Common myeloid progenitor, CD34-positive (primary cell): Measurements from ENCODE around the gene KRTAP5-2.

ENCODE experiments used
- CTCF ChIA-PET: fragments of 350-600 bp; sonication (Branson Sonifier 250); formaldehyde crosslinking; loops from one replicate; lab custom pipeline; 2021; ENCODE audit warnings: antibody characterized with exemption; lab: Charles Lee
- POLR2A ChIA-PET: fragments of 350-600 bp; sonication (Branson Sonifier 250); formaldehyde crosslinking; loops from one replicate; lab custom pipeline; 2021; ENCODE audit warnings: antibody characterized with exemption; lab: Charles Lee
- DNase-seq, 3 donors: peaks; one replicate each; pipeline versions ENCODE4 v3.0.0 to v3.0.0-alpha.2; 2013
- H3K27ac ChIP-seq, 2 experiments: 1 replicate in 1 of 2; 2 replicates in 1 of 2; pipeline ENCODE4 v1.7.0; 2013; ENCODE audit warnings: inconsistent platforms in 2 of 2, low read length in 2 of 2, mild to moderate bottlenecking in 2 of 2, low read depth in 1 of 2, moderate library complexity in 1 of 2; ENCODE audit not compliant: severe bottlenecking in 2 of 2, insufficient read depth in 1 of 2, poor library complexity in 1 of 2
- H3K27me3 ChIP-seq, 5 experiments: replicated peaks in 2 of 5; 1 replicate in 3 of 5; 2 replicates in 2 of 5; pipeline versions ENCODE4 v1.6.1 to v1.7.0; 2013; ENCODE audit warnings: low read length in 4 of 5, mild to moderate bottlenecking in 2 of 5, moderate library complexity in 2 of 5, inconsistent platforms in 1 of 5; ENCODE audit not compliant: insufficient read depth in 5 of 5, control insufficient read depth in 4 of 5
- H3K36me3 ChIP-seq, 4 experiments: 1 replicate in 2 of 4; 2 replicates in 2 of 4; pipeline versions ENCODE4 v1.6.1 to v1.7.0; 2013; ENCODE audit warnings: low read length in 3 of 4, control low read depth in 1 of 4, mild to moderate bottlenecking in 1 of 4; ENCODE audit not compliant: control insufficient read depth in 4 of 4, insufficient read depth in 4 of 4
- H3K4me1 ChIP-seq, 4 experiments: 1 replicate in 3 of 4; 2 replicates in 1 of 4; pipeline versions ENCODE4 v1.6.1 to v1.7.1; 2013; ENCODE audit warnings: low read length in 3 of 4, mild to moderate bottlenecking in 3 of 4, control low read depth in 1 of 4, inconsistent platforms in 1 of 4, moderate library complexity in 1 of 4; ENCODE audit not compliant: control insufficient read depth in 4 of 4, insufficient read depth in 4 of 4; ENCODE audit errors: control extremely low read depth in 1 of 4
- H3K4me3 ChIP-seq, 7 experiments: 1 replicate in 4 of 7; 2 replicates in 3 of 7; pipeline versions ENCODE4 v1.5.1 to v1.7.0; 2013; ENCODE audit warnings: mild to moderate bottlenecking in 7 of 7, low read length in 6 of 7, moderate library complexity in 6 of 7, inconsistent platforms in 2 of 7, low read depth in 2 of 7, control low read depth in 1 of 7; ENCODE audit not compliant: insufficient read depth in 4 of 7, control insufficient read depth in 1 of 7; ENCODE audit errors: extremely low read depth in 1 of 7
- H3K9me3 ChIP-seq, 5 experiments: 1 replicate in 4 of 5; 2 replicates in 1 of 5; pipeline versions ENCODE4 v1.6.1 to v1.7.1; 2013; ENCODE audit warnings: low read length in 4 of 5, mild to moderate bottlenecking in 2 of 5, inconsistent platforms in 1 of 5, low read depth in 1 of 5, moderate library complexity in 1 of 5; ENCODE audit not compliant: control insufficient read depth in 4 of 5, insufficient read depth in 2 of 5; ENCODE audit errors: control extremely low read depth in 1 of 5
- WGBS: methylation state at CpG from one replicate; pipeline ENCODE4 v1.1.5; 2013; ENCODE audit not compliant: insufficient coverage; 5-methylcytosine and 5-hydroxymethylcytosine counted together

KRTAP5-2 gene

DNA sequence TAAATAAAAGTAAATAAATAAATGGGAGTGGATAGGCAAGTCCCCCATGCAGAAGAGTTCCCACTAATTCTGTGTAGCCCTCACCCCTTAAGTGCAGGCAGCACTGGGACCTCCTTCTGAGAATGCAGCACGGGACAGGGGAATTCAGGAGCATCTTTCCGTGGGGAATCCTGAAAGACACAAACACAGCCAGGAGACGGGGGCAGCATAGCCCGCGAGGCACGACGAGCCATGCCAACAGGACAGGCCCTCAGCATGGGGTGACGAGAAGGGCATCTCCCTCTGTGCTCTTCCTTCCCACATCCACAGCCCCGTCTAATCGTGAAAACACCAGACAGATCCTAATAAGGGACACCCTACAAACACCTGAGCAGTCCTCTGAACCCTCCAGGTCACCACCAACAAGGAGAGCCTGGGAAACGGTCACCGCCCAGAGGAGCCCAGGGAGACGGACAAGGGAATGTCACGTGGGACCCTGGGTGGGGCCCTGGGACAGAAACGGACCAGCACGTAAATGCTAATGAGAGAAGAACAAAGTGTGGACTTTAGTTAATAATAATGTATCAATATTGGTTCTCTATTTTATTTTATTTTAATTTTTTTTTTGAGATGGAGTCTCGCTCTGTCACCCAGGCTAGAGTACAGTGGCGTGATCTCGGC, 38.3 kb upstream of the KRTAP5-2 start:
- Histone ChIP-seq H3K27me3 (peaks cover 0 to 33% (median 14%) of the 10 kb centered on the region in 5 experiments), H3K4me3 (no peak overlapping the region), H3K9me3 (no peaks in the 10 kb centered on the region), H3K4me1 (peaks cover 0 to 3% (median 0%) of the 10 kb centered on the region in 4 experiments), H3K27ac (no peak overlapping the region), H3K36me3 (no peaks in the 10 kb centered on the region)
- POLR2A ChIA-PET: no interaction called here
- CTCF ChIA-PET: interaction anchor here (5.0 kb wide), 1 partner anchor 197 kb away, joined by 25 read pairs; the partner anchor contains the start of gene SYT8
- no peak for DNase-seq
- 96% methylated on average over 12 of the region's 19 CpGs for WGBS

GRCh38 chr11:1633864-1634263, 35.8 kb upstream of the KRTAP5-2 start:
- POLR2A ChIA-PET: interaction anchor here (0.6 kb wide), 1 partner anchor 10 kb away, joined by 3 read pairs; no protein-coding TSS in a partner anchor
- H3K27me3 ChIP-seq: peaks cover 0 to 34% (median 13%) of the 10 kb centered on the region in 5 experiments
- no peaks in the 10 kb centered on the region for H3K9me3 ChIP-seq
- H3K4me3 ChIP-seq: no peak overlapping the region
- no peak for DNase-seq
- H3K36me3 ChIP-seq: no peaks in the 10 kb centered on the region
- no peak overlapping the region for H3K27ac ChIP-seq
- peaks cover 0 to 6% (median 3%) of the 10 kb centered on the region in 4 experiments for H3K4me1 ChIP-seq
- CTCF ChIA-PET: no interaction called here
- whole genome bisulfite sequencing: 94% methylated on average over 10 of the region's 10 CpGs

DNA sequence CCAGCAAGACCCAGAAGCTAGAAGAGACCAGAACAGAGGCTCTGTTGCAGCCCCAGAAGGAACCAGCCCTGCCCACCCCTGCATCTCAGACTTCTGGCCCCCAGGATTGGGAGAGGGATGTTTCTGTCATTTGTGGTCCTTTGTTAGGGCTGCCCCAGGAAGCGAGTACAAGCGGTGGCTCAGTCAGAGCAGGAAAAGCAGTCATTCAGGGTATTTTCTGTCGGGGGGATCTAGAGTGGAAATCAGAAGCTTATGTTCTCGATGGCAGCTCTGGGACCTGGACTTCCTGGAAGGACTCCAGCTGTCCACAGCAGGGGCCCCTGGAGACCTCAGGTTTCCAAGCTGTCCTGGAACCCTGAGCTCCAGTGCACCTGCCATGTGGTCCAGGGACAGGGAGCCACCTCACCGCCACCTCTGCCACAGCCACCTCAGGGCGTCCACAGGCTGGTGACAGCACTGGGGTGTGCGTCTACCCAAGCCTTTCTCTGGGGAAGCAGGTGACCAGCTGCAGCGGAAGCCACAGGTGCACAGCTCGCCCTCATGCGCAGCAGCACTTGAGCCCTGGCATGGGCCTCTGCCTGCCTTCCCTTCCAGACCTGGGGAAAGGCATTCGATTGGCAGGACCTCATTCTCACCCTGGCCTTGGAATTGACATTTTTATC, 34.1 kb upstream of the KRTAP5-2 start:
- H3K27ac ChIP-seq: no peak overlapping the region
- peaks cover 0 to 9% (median 5%) of the 10 kb centered on the region in 4 experiments for H3K4me1 ChIP-seq
- no peak overlapping the region for H3K4me3 ChIP-seq
- ChIA-PET CTCF (interaction anchor here (0.5 to 2.7 kb wide), 6 partner anchors 8 to 85 kb away, joined by 3 to 22 read pairs (median 4); no protein-coding TSS in a partner anchor), POLR2A (no interaction called here)
- 78% methylated on average over 11 of the region's 11 CpGs for WGBS
- no peaks in the 10 kb centered on the region for H3K36me3 ChIP-seq
- H3K9me3 ChIP-seq: no peaks in the 10 kb centered on the region
- peaks cover 0 to 47% (median 23%) of the 10 kb centered on the region in 5 experiments for H3K27me3 ChIP-seq
- no peak for DNase-seq

DNA sequence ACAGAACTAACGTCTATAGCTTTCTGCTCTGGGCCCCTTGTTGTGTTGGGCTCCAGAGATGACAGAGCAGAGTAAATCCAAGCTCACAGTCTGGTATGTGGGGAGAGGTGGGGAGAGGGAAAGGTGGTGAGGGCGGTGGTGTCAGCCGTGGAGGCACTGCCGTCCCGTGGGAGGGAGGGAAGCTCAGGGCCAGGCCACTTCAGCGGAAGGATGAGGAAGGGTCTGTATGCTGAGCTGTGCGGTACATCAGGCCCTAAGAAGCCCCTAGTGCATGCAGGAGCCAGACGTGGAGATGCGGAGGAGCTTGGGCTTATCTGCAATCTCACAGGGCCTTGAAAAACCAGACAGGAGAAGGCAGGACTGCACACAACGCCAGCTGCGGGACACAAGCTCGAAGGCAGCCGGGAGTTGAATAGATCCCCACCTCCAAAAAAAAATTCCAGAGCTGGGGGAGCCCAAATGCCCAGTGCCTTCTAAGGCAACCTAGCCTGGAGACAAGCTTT, 33.0 kb upstream of the KRTAP5-2 start:
- CTCF ChIA-PET: interaction anchor here (0.6 to 2.7 kb wide), 8 partner anchors 9 to 84 kb away, joined by 3 to 22 read pairs (median 3); partner anchors contain the start of gene KRTAP5-2
- WGBS: 91% methylated on average over 13 of the region's 13 CpGs

DNA sequence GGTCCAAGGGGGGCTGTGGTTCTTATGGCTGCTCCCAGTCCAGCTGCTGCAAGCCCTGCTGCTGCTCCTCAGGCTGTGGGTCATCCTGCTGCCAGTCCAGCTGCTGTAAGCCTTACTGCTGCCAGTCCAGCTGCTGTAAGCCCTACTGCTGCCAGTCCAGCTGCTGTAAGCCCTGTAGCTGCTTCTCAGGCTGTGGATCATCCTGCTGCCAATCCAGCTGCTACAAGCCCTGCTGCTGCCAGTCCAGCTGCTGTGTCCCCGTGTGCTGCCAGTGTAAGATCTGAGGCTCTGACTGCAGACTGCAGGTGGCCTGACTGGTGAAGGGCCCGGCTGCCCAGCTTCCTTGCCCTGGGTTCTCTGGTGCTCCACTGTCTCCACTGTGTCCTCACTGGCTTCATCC, 32.2 kb upstream of the KRTAP5-2 start:
- CTCF ChIA-PET: interaction anchor here (0.9 to 2.7 kb wide), 5 partner anchors 10 to 35 kb away, joined by 3 to 22 read pairs (median 3); no protein-coding TSS in a partner anchor
- no peaks in the 10 kb centered on the region for H3K9me3 ChIP-seq
- H3K27ac ChIP-seq: no peak overlapping the region
- WGBS: 96% methylated on average over 2 of the region's 2 CpGs
- no peak for DNase-seq
- POLR2A ChIA-PET: no interaction called here
- H3K36me3 ChIP-seq: no peaks in the 10 kb centered on the region
- H3K4me3 ChIP-seq: no peak overlapping the region
- H3K4me1 ChIP-seq: peaks cover 0 to 9% (median 5%) of the 10 kb centered on the region in 4 experiments
- H3K27me3 ChIP-seq: peaks cover 0 to 58% (median 25%) of the 10 kb centered on the region in 5 experiments

More for the DNA sequence above, 33.0 kb upstream of the KRTAP5-2 start:
- Histone ChIP-seq H3K36me3 (no peaks in the 10 kb centered on the region), H3K27me3 (peaks cover 0 to 52% (median 24%) of the 10 kb centered on the region in 5 experiments), H3K4me1 (peaks cover 0 to 9% (median 5%) of the 10 kb centered on the region in 4 experiments), H3K4me3 (no peak overlapping the region), H3K9me3 (no peaks in the 10 kb centered on the region), H3K27ac (no peak overlapping the region)
- POLR2A ChIA-PET: no interaction called here
- DNase-seq: no peak

DNA sequence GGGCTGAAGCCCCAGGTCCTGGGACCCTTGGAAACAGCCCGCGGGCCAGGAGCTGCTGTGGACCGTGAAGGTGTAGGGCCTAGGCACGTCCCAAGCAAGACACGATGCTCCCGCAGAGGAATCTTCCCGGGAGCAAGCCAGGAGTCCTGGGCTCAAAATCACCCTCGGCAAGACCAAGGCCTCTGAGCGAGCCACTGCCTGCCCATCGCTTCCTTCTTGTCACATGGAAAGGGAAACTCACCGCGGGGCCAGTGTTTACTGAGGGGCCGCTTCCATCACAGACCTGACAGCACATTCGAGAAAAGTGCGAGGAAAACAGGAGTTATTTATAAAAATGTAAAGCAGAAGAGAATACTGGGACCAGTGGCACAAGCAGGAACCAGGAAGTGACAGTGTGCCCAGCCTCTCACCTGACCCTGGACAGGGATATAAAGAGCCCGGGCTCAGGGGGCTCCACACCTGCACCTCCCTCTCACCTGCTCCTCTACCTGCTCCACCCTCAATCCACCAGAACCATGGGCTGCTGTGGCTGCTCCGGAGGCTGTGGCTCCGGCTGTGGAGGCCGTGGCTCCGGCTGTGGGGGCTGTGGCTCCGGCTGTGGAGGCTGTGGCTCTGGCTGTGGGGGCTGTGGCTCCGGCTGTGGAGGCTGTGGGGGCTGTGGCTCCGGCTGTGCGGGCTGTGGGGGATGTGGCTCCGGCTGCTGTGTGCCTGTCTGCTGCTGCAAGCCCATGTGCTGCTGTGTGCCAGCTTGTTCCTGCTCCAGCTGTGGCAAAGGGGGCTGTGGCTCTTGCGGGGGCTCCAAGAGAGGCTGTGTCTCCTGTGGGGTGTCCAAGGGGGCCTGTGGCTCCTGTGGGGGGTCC, 31.5 kb upstream of the KRTAP5-2 start, which contains the start of gene KRTAP5-5:
KRTAP5-5 (plus strand) TSS at position 450 of the 860 bp plus-strand sequence; CDS start at position 516, 66 bp downstream.
- Histone ChIP-seq H3K9me3 (no peaks in the 10 kb centered on the region), H3K27me3 (peaks cover 0 to 60% (median 26%) of the 10 kb centered on the region in 5 experiments), H3K4me1 (peaks cover 0 to 9% (median 5%) of the 10 kb centered on the region in 4 experiments), H3K4me3 (no peak within 1 kb of the TSS), H3K36me3 (no peaks in the 10 kb centered on the region), H3K27ac (no peak within 1 kb of the TSS)
- ChIA-PET POLR2A (no interaction called here), CTCF (interaction anchor here (0.7 to 1.7 kb wide), 5 partner anchors 10 to 179 kb away, joined by 3 to 4 read pairs (median 3); no protein-coding TSS in a partner anchor)
- no peak for DNase-seq
- 57% methylated on average over 16 of the region's 26 CpGs for WGBS
